GM23338 (cell line): ENCODE data around the gene GRK4. TPM values are rescaled to one million over a fixed set of nuclear protein-coding genes. Genes with fewer than 3 reads are reported as not detected.

Source experiments
- ATAC-seq: fragments of 200-7000 bp; cut with Tn5 transposase; 3 replicates; pipeline ENCODE4 v1.9.1; 2020
- DNase-seq: peaks from one replicate; pipeline ENCODE4 v3.0.0-alpha.2; 2015; ENCODE audit warnings: low spot score
- H2AFZ ChIP-seq: fragments of 200-600 bp; sonication (generic); 2 replicates; pipeline ENCODE4 v1.8.0; 2016; ENCODE audit warnings: antibody characterized with exemption, mild to moderate bottlenecking, moderate library complexity
- H3F3A ChIP-seq: fragments of 200-600 bp; sonication (generic); replicated peaks from 2 replicates; pipeline ENCODE4 v1.8.0; 2017; ENCODE audit warnings: antibody characterized with exemption, mixed run types, low read depth
- H3K27ac ChIP-seq: fragments of 200-600 bp; sonication (generic); 2 replicates; pipeline ENCODE4 v1.6.1; 2016; ENCODE audit warnings: low read depth
- H3K27me3 ChIP-seq: fragments of 200-600 bp; sonication (generic); 2 replicates; pipeline ENCODE4 v1.8.0; 2016; ENCODE audit warnings: mild to moderate bottlenecking, mixed run types, moderate library complexity; ENCODE audit not compliant: insufficient read depth
- H3K36me3 ChIP-seq: fragments of 200-600 bp; sonication (generic); 2 replicates; pipeline ENCODE4 v1.8.0; 2016; ENCODE audit warnings: mild to moderate bottlenecking; ENCODE audit not compliant: insufficient read depth
- H3K4me1 ChIP-seq: fragments of 200-600 bp; sonication (generic); 2 replicates; pipeline ENCODE4 v1.8.0; 2016; ENCODE audit warnings: mild to moderate bottlenecking, moderate library complexity; ENCODE audit not compliant: insufficient read depth
- H3K4me2 ChIP-seq: fragments of 200-600 bp; sonication (generic); 2 replicates; pipeline ENCODE4 v1.7.1; 2017; ENCODE audit warnings: mixed run types
- H3K4me3 ChIP-seq: fragments of 200-600 bp; sonication (generic); 2 replicates; pipeline ENCODE4 v1.6.1; 2016; ENCODE audit warnings: mixed run types
- H3K79me2 ChIP-seq: fragments of 200-600 bp; sonication (generic); replicated peaks from 2 replicates; pipeline ENCODE4 v1.8.0; 2017; ENCODE audit warnings: mild to moderate bottlenecking; ENCODE audit not compliant: insufficient read depth
- H3K9me2 ChIP-seq: fragments of 200-600 bp; sonication (generic); 2 replicates; pipeline ENCODE4 v1.8.0; 2017; ENCODE audit not compliant: insufficient read depth
- H4K20me1 ChIP-seq: fragments of 200-600 bp; sonication (generic); replicated peaks from 2 replicates; pipeline ENCODE4 v1.8.0; 2017; ENCODE audit warnings: mild to moderate bottlenecking; ENCODE audit not compliant: insufficient read depth
- H3K27ac Mint-ChIP-seq: 2 replicates; pipeline ENCODE4 v1.8.0; 2020; ENCODE audit warnings: inconsistent platforms, mild to moderate bottlenecking, moderate library complexity, mixed read lengths
- H3K27me3 Mint-ChIP-seq: 3 replicates; pipeline ENCODE4 v1.8.0; 2022; ENCODE audit warnings: low read depth, mild to moderate bottlenecking, moderate library complexity, mixed read lengths, inconsistent platforms; ENCODE audit not compliant: insufficient read depth, poor library complexity
- H3K36me3 Mint-ChIP-seq: 3 replicates; pipeline ENCODE4 v1.8.0; 2021; ENCODE audit warnings: low read depth, mild to moderate bottlenecking, inconsistent platforms, moderate library complexity, mixed read lengths
- H3K4me1 Mint-ChIP-seq: 3 replicates; pipeline ENCODE4 v1.8.0; 2020; ENCODE audit warnings: mild to moderate bottlenecking, inconsistent platforms, mixed read lengths
- H3K4me3 Mint-ChIP-seq: 3 replicates; pipeline ENCODE4 v1.8.0; 2021; ENCODE audit warnings: moderate library complexity, mild to moderate bottlenecking, inconsistent platforms, mixed read lengths
- H3K9me3 Mint-ChIP-seq: 3 replicates; pipeline ENCODE4 v1.8.0; 2020; ENCODE audit warnings: moderate library complexity, mild to moderate bottlenecking, inconsistent platforms, mixed read lengths
- CREB1 ChIP-seq: fragments of 250-450 bp; sonication (Bioruptor Pico); IDR thresholded peaks from 2 replicates; pipeline ENCODE4 v1.5.0; 2020; ENCODE audit warnings: low read depth, mild to moderate bottlenecking, moderate library complexity
- EZH2phosphoT487 ChIP-seq: fragments of 200-600 bp; sonication (generic); IDR thresholded peaks from one replicate; pipeline ENCODE4 v1.8.1; 2018; ENCODE audit warnings: antibody characterized with exemption; ENCODE audit not compliant: unreplicated experiment
- NANOG ChIP-seq: IDR thresholded peaks from 2 replicates; pipeline ENCODE4 v1.6.1; 2016; ENCODE audit warnings: antibody characterized with exemption, borderline replicate concordance
- ZNF114 ChIP-seq: fragments of 250-450 bp; sonication (Bioruptor Pico); IDR thresholded peaks from 2 replicates; pipeline ENCODE4 v1.5.0; 2020; ENCODE audit warnings: mild to moderate bottlenecking, moderate library complexity
- polyA plus RNA-seq: library from polyadenylated mRNA; unstranded; fragments of >200 nt; fragmentation: Nextera tagmentation; extraction: Ambion mirVana; gene quantifications from 2 replicates; pipeline ENCODE4 v1.2.1, GENCODE V29; 2016
- total RNA-seq: library from RNA; depleted of rRNA; stranded (reverse); fragments of >200 nt; shearing (Covaris generic); gene quantifications from 2 replicates; pipeline ENCODE4 v1.2.3, GENCODE V29; 2014
- TF ChIP-seq, protein P1 (sequence below), 2 experiments: fragments of 200-600 bp in 1 of 2; sonication (generic) in 1 of 2; conservative IDR thresholded peaks; 2 replicates each; pipeline versions ENCODE4 v1.5.1 to v1.6.1; 2016 to 2017; ENCODE audit warnings: antibody characterized with exemption in 2 of 2, low read depth in 2 of 2, mild to moderate bottlenecking in 2 of 2, moderate library complexity in 1 of 2
- TF ChIP-seq, protein P2 (sequence below): IDR thresholded peaks from 2 replicates; pipeline ENCODE4 v1.6.1; 2016; ENCODE audit warnings: antibody characterized with exemption
- TF ChIP-seq, protein P3 (sequence below): fragments of 250-450 bp; sonication (Bioruptor Pico); IDR thresholded peaks from 2 replicates; pipeline ENCODE4 v1.5.0; 2020; ENCODE audit warnings: mild to moderate bottlenecking, moderate library complexity

Gene GRK4
- total and polyA plus RNA-seq, 2 experiments from 2014 or later: 1.3 to 1.4 TPM

DNA sequence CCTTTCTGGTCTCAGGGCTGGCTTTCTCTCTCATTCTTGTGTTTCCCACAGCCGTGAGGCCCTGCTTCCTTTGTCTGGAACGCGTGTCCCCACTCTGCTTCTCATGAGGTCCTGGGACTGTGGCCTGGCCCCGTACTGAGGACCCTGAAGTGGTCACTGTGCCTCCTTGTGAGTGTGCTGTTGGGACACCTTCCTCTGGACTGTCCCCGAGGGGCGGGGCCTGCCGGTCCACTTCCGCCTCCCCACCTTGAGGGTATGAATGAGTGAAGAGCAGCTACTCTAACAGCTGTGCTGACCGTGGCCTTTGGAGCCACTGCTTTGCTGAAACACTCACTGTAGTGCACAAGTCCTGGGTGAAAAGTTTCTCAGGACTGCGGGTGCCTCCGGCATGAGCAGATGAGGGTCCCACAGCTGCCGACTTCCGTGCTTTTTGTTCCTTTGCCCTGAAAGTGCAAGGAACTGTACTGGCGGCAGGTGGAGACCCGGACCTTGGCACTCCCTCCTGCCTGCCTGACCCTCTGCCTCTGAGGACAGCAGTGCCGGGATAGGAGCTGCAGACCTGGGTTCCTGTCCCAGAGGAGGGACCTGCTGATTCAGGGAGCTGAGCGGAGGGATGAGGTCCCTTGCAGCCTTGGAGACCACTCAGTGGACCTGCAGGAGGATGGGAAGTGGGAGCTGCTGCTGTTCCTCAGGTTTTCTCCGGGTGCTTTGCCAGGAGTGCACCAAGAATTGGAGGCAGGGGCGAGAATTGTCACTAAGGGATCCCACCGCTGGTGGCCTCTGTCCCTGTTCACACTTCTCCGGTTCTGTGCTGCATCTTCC lies 73.0 kb downstream of the GRK4 start:
- TF ChIP-seq, protein P1, sequence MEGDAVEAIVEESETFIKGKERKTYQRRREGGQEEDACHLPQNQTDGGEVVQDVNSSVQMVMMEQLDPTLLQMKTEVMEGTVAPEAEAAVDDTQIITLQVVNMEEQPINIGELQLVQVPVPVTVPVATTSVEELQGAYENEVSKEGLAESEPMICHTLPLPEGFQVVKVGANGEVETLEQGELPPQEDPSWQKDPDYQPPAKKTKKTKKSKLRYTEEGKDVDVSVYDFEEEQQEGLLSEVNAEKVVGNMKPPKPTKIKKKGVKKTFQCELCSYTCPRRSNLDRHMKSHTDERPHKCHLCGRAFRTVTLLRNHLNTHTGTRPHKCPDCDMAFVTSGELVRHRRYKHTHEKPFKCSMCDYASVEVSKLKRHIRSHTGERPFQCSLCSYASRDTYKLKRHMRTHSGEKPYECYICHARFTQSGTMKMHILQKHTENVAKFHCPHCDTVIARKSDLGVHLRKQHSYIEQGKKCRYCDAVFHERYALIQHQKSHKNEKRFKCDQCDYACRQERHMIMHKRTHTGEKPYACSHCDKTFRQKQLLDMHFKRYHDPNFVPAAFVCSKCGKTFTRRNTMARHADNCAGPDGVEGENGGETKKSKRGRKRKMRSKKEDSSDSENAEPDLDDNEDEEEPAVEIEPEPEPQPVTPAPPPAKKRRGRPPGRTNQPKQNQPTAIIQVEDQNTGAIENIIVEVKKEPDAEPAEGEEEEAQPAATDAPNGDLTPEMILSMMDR (conservative IDR thresholded peaks at IDR 0.05; ENCODE audit: low read depth in 2 of 2): no peak
- TF ChIP-seq CREB1 (CRISPR knock-in tag): no peak
- TF ChIP-seq NANOG: no peak
- TF ChIP-seq, protein P2, sequence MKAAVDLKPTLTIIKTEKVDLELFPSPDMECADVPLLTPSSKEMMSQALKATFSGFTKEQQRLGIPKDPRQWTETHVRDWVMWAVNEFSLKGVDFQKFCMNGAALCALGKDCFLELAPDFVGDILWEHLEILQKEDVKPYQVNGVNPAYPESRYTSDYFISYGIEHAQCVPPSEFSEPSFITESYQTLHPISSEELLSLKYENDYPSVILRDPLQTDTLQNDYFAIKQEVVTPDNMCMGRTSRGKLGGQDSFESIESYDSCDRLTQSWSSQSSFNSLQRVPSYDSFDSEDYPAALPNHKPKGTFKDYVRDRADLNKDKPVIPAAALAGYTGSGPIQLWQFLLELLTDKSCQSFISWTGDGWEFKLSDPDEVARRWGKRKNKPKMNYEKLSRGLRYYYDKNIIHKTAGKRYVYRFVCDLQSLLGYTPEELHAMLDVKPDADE: no peak
- TF ChIP-seq, protein P3, sequence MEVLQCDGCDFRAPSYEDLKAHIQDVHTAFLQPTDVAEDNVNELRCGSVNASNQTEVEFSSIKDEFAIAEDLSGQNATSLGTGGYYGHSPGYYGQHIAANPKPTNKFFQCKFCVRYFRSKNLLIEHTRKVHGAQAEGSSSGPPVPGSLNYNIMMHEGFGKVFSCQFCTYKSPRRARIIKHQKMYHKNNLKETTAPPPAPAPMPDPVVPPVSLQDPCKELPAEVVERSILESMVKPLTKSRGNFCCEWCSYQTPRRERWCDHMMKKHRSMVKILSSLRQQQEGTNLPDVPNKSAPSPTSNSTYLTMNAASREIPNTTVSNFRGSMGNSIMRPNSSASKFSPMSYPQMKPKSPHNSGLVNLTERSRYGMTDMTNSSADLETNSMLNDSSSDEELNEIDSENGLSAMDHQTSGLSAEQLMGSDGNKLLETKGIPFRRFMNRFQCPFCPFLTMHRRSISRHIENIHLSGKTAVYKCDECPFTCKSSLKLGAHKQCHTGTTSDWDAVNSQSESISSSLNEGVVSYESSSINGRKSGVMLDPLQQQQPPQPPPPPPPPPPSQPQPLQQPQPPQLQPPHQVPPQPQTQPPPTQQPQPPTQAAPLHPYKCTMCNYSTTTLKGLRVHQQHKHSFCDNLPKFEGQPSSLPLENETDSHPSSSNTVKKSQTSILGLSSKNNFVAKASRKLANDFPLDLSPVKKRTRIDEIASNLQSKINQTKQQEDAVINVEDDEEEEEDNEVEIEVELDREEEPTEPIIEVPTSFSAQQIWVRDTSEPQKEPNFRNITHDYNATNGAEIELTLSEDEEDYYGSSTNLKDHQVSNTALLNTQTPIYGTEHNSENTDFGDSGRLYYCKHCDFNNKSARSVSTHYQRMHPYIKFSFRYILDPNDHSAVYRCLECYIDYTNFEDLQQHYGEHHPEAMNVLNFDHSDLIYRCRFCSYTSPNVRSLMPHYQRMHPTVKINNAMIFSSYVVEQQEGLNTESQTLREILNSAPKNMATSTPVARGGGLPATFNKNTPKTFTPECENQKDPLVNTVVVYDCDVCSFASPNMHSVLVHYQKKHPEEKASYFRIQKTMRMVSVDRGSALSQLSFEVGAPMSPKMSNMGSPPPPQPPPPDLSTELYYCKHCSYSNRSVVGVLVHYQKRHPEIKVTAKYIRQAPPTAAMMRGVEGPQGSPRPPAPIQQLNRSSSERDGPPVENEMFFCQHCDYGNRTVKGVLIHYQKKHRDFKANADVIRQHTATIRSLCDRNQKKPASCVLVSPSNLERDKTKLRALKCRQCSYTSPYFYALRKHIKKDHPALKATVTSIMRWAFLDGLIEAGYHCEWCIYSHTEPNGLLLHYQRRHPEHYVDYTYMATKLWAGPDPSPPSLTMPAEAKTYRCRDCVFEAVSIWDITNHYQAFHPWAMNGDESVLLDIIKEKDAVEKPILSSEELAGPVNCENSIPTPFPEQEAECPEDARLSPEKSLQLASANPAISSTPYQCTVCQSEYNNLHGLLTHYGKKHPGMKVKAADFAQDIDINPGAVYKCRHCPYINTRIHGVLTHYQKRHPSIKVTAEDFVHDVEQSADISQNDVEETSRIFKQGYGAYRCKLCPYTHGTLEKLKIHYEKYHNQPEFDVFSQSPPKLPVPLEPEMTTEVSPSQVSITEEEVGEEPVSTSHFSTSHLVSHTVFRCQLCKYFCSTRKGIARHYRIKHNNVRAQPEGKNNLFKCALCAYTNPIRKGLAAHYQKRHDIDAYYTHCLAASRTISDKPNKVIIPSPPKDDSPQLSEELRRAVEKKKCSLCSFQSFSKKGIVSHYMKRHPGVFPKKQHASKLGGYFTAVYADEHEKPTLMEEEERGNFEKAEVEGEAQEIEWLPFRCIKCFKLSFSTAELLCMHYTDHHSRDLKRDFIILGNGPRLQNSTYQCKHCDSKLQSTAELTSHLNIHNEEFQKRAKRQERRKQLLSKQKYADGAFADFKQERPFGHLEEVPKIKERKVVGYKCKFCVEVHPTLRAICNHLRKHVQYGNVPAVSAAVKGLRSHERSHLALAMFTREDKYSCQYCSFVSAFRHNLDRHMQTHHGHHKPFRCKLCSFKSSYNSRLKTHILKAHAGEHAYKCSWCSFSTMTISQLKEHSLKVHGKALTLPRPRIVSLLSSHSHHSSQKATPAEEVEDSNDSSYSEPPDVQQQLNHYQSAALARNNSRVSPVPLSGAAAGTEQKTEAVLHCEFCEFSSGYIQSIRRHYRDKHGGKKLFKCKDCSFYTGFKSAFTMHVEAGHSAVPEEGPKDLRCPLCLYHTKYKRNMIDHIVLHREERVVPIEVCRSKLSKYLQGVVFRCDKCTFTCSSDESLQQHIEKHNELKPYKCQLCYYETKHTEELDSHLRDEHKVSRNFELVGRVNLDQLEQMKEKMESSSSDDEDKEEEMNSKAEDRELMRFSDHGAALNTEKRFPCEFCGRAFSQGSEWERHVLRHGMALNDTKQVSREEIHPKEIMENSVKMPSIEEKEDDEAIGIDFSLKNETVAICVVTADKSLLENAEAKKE (CRISPR knock-in tag): no peak
- TF ChIP-seq ZNF114 (CRISPR knock-in tag): no peak
- no peak for TF ChIP-seq EZH2phosphoT487
- H3K4me1 ChIP-seq: no peaks in the 10 kb centered on the region
- H3K4me2 ChIP-seq: no peak overlapping the region
- H3K36me3 ChIP-seq: no peaks in the 10 kb centered on the region
- Mint-ChIP-seq H3K9me3 (no peaks in the 10 kb centered on the region), H3K4me1 (no peaks in the 10 kb centered on the region), H3K36me3 (no peaks in the 10 kb centered on the region), H3K27ac (0 out of 2 replicates have a peak overlapping the region, but pooled peaks have one; percentile 34), H3K4me3 (no peak overlapping the region), H3K27me3 (peaks cover 22% of the 10 kb centered on the region)
- H3K27ac ChIP-seq: no peak overlapping the region
- no peaks in the 10 kb centered on the region for H3K27me3 ChIP-seq
- no peak overlapping the region for H2AFZ ChIP-seq
- no peaks in the 10 kb centered on the region for H4K20me1 ChIP-seq
- DNase-seq: no peak
- no peaks in the 10 kb centered on the region for H3K79me2 ChIP-seq
- ATAC-seq: no peak
- no peak overlapping the region for H3K4me3 ChIP-seq
- no peaks in the 10 kb centered on the region for H3F3A ChIP-seq
- H3K9me2 ChIP-seq: no peaks in the 10 kb centered on the region
